A549 (cell line): ENCODE results near the gene ADGRG3. TPM values are rescaled to one million over a fixed set of nuclear protein-coding genes. Genes with fewer than 3 reads are reported as not detected.

Source experiments
- ATAC-seq, 2 experiments: fragments of 200-7000 bp in 1 of 2; fragments of >200 bp in 1 of 2; cut with Nextera tagmentation in 1 of 2; cut with Tn5 transposase in 1 of 2; 3 replicates each; pipeline versions ENCODE4 v1.8.0 to v1.9.1; 2018 to 2020; ENCODE audit warnings: mild to moderate bottlenecking in 1 of 2, moderate library complexity in 1 of 2
- CTCF ChIA-PET: fragments of 300-600 bp; sonication (Branson Sonifier 250); formaldehyde crosslinking; extraction: SDS; loops from one replicate; lab custom pipeline; 2021; ENCODE audit warnings: antibody characterized with exemption, inconsistent platforms; lab: Yijun Ruan, JAX
- POLR2A ChIA-PET: fragments of 350-600 bp; formaldehyde crosslinking; extraction: SDS; loops from one replicate; lab custom pipeline; 2021; ENCODE audit warnings: antibody characterized with exemption, inconsistent platforms; lab: Yijun Ruan, JAX
- DNase-seq, 2 experiments: peaks; one replicate each; pipeline versions ENCODE4 v3.0.0 to v3.0.0-alpha.2; 2011 to 2016; ENCODE audit warnings: low read depth in 1 of 2, low spot score in 1 of 2
- FAIRE-seq: peaks from 2 replicates; lab custom pipeline; 2011; peaks lifted over from hg19 to GRCh38; lab: Jason Lieb, UNC
- H3K27ac ChIP-seq, 2 experiments: fragments of >200 bp; sonication (Bioruptor Twin); formaldehyde crosslinking; 3 replicates each; pipeline ENCODE4 v1.5.1; 2016 to 2017
- H3K4me1 ChIP-seq: fragments of >200 bp; sonication (Bioruptor Twin); formaldehyde crosslinking; 3 replicates; pipeline ENCODE4 v1.6.1; 2016
- H3K4me2 ChIP-seq: fragments of >200 bp; sonication (Bioruptor Twin); formaldehyde crosslinking; 3 replicates; pipeline ENCODE4 v1.6.1; 2016
- H3K4me3 ChIP-seq: fragments of >200 bp; sonication (Bioruptor Twin); formaldehyde crosslinking; 3 replicates; pipeline ENCODE4 v1.5.1; 2016
- H3K9me3 ChIP-seq: fragments of >200 bp; sonication (Bioruptor Twin); formaldehyde crosslinking; 3 replicates; pipeline ENCODE4 v1.6.1; 2016
- BCL3 ChIP-seq: fragments of >200 bp; sonication (Bioruptor Twin); formaldehyde crosslinking; IDR thresholded peaks from 3 replicates; pipeline ENCODE4 v1.6.1; 2016
- CBX2 ChIP-seq: fragments of 200-600 bp; sonication (generic); IDR thresholded peaks from 2 replicates; pipeline ENCODE4 v1.6.1; 2016; ENCODE audit warnings: low read depth, mild to moderate bottlenecking, borderline replicate concordance
- CEBPB ChIP-seq, 2 experiments: fragments of >200 bp in 1 of 2; sonication (Bioruptor Twin) in 1 of 2; formaldehyde crosslinking in 1 of 2; IDR thresholded peaks; 2 replicates each; pipeline ENCODE4 v1.6.1; 2012 to 2016
- CHD2 ChIP-seq: fragments of 150-350 bp; IDR thresholded peaks from 2 replicates; pipeline ENCODE4 v1.6.1; 2014; ENCODE audit warnings: low read length; ENCODE audit not compliant: partially characterized antibody
- CHD4 ChIP-seq: fragments of 200-600 bp; sonication (generic); IDR thresholded peaks from 2 replicates; pipeline ENCODE4 v1.6.1; 2016; ENCODE audit warnings: antibody characterized with exemption, mild to moderate bottlenecking, borderline replicate concordance
- FOSL2 ChIP-seq, 2 experiments: fragments of 450-650 bp in 1 of 2; fragments of >200 bp in 1 of 2; sonication (Bioruptor Twin) in 1 of 2; formaldehyde crosslinking; IDR thresholded peaks; 2 replicates each; pipeline versions ENCODE4 v1.5.0 to v1.6.1; 2016 to 2020; ENCODE audit warnings: mild to moderate bottlenecking in 1 of 2, moderate library complexity in 1 of 2
- FOXS1 ChIP-seq: fragments of 250-450 bp; sonication (Bioruptor Pico); IDR thresholded peaks from 2 replicates; pipeline ENCODE4 v1.5.0; 2020; ENCODE audit warnings: mild to moderate bottlenecking, moderate library complexity
- HEYL ChIP-seq: fragments of 250-450 bp; sonication (Bioruptor Pico); IDR thresholded peaks from 2 replicates; pipeline ENCODE4 v1.8.0; 2021; ENCODE audit warnings: mild to moderate bottlenecking, moderate library complexity
- MAFK ChIP-seq: fragments of 450-650 bp; IDR thresholded peaks from 2 replicates; pipeline ENCODE4 v1.6.1; 2014; ENCODE audit not compliant: partially characterized antibody
- MAZ ChIP-seq: fragments of 150-350 bp; IDR thresholded peaks from 2 replicates; pipeline ENCODE4 v1.6.1; 2014; ENCODE audit warnings: antibody characterized with exemption, low read depth, low read length, borderline replicate concordance
- MYC ChIP-seq: IDR thresholded peaks from 2 replicates; pipeline ENCODE4 v1.6.1; 2012; ENCODE audit warnings: mild to moderate bottlenecking, inconsistent platforms, low read length, improper control_type of control experiment, borderline replicate concordance
- NFE2L2 ChIP-seq: fragments of 150-350 bp; conservative IDR thresholded peaks from 2 replicates; pipeline ENCODE4 v1.6.1; 2014; ENCODE audit warnings: low read length
- NR3C1 ChIP-seq: fragments of >200 bp; sonication (Bioruptor Twin); formaldehyde crosslinking; IDR thresholded peaks from 3 replicates; pipeline ENCODE4 v1.6.1; 2017
- POLR2A ChIP-seq: IDR thresholded peaks from 2 replicates; pipeline ENCODE4 v1.6.1; 2012; ENCODE audit warnings: mild to moderate bottlenecking, low read length
- RAD21 ChIP-seq, 2 experiments: fragments of >200 bp in 1 of 2; sonication (Bioruptor Twin) in 1 of 2; formaldehyde crosslinking in 1 of 2; IDR thresholded peaks in 1 of 2; conservative IDR thresholded peaks in 1 of 2; 2 replicates in 1 of 2; 3 replicates in 1 of 2; pipeline ENCODE4 v1.6.1; 2012 to 2018; ENCODE audit warnings: inconsistent platforms in 1 of 2
- RARB ChIP-seq: fragments of 250-450 bp; sonication (Bioruptor Pico); IDR thresholded peaks from 2 replicates; pipeline ENCODE4 v1.8.0; 2021; ENCODE audit warnings: mild to moderate bottlenecking, moderate library complexity
- RCOR1 ChIP-seq: fragments of 150-350 bp; IDR thresholded peaks from 2 replicates; pipeline ENCODE4 v1.6.1; 2014; ENCODE audit warnings: antibody characterized with exemption, low read length, low read depth
- SMC3 ChIP-seq: fragments of >200 bp; sonication (Bioruptor Twin); formaldehyde crosslinking; IDR thresholded peaks from 3 replicates; pipeline ENCODE4 v1.6.1; 2018; ENCODE audit warnings: inconsistent platforms
- SREBF2 ChIP-seq: fragments of 450-650 bp; IDR thresholded peaks from 2 replicates; pipeline ENCODE4 v1.6.1; 2014; ENCODE audit warnings: mild to moderate bottlenecking, moderate library complexity
- ZFP36 ChIP-seq: fragments of 450-650 bp; IDR thresholded peaks from 2 replicates; pipeline ENCODE4 v1.6.1; 2014; ENCODE audit warnings: borderline replicate concordance; ENCODE audit not compliant: partially characterized antibody
- WGBS: methylation state at CpG from one replicate; pipeline ENCODE4 v1.1.6; 2017; ENCODE audit errors: missing lambda C conversion rate; 5-methylcytosine and 5-hydroxymethylcytosine counted together
- polyA plus RNA-seq, 4 experiments: library from polyadenylated mRNA; depleted of rRNA in 3 of 4; stranded (reverse); fragments of >200 nt; fragmentation: RNase III in 1 of 4; extraction: RNeasy Plus Mini Kit Qiagen cat#74134 plus additional on column Dnase treatment in 1 of 4; gene quantifications; 2 replicates in 3 of 4; 3 replicates in 1 of 4; pipeline ENCODE4 v1.2.3, GENCODE V29; 2011 to 2017
- TF ChIP-seq, protein P1 (sequence below): fragments of >200 bp; sonication (Bioruptor Twin); formaldehyde crosslinking; IDR thresholded peaks from 3 replicates; pipeline ENCODE4 v1.5.1; 2016
- TF ChIP-seq, protein P2 (sequence below): fragments of 200-600 bp; sonication (generic); IDR thresholded peaks from 2 replicates; pipeline ENCODE4 v1.6.1; 2016; ENCODE audit warnings: antibody characterized with exemption, mild to moderate bottlenecking, moderate library complexity

Gene ADGRG3
- polyA plus RNA-seq, 2 of the 4 experiments (the other 2 are of a cell fraction): 0.25 to 0.45 TPM

GRCh38 chr16:57726433-57726947, 58.4 kb downstream of the ADGRG3 start:
- peaks cover 10% of the 10 kb centered on the region; the same call in 1 of the 3 replicates for H3K4me1 ChIP-seq
- DNase-seq (no peak), FAIRE-seq (no peak), ATAC-seq (no peak)
- 55% methylated on average over 7 of the region's 7 CpGs for WGBS
- POLR2A ChIA-PET: no interaction called here
- H3K9me3 ChIP-seq: no peaks in the 10 kb centered on the region
- peak; percentile 45 for TF ChIP-seq ZFP36
- TF ChIP-seq CHD2: no peak
- H3K4me3 ChIP-seq: no peak overlapping the region
- H3K27ac ChIP-seq: no peak overlapping the region
- no peak overlapping the region for H3K4me2 ChIP-seq
- CTCF ChIA-PET: interaction anchor here (0.6 to 5.0 kb wide), 4 partner anchors 8 to 151 kb away, joined by 3 to 42 read pairs (median 4); no protein-coding TSS in a partner anchor

- WGBS: 54% methylated on average over 4 of the region's 4 CpGs
- DNase-seq (no peak), FAIRE-seq (no peak), ATAC-seq (no peak)
- Histone ChIP-seq H3K9me3 (no peaks in the 10 kb centered on the region), H3K4me1 (peaks cover 10% of the 10 kb centered on the region; the same call in 1 of the 3 replicates), H3K27ac (no peak overlapping the region), H3K4me2 (no peak overlapping the region), H3K4me3 (no peak overlapping the region)
- no peak for TF ChIP-seq NFE2L2
- TF ChIP-seq HEYL (CRISPR knock-in tag): no peak
- TF ChIP-seq SMC3: no peak
- no peak for TF ChIP-seq MAFK
- no peak for TF ChIP-seq FOSL2 (IDR thresholded peaks at IDR 0.05)
- TF ChIP-seq FOSL2 (CRISPR knock-in tag; IDR thresholded peaks at IDR 0.05): no peak
- TF ChIP-seq POLR2A: no peak
- POLR2A ChIA-PET: no interaction called here
- CTCF ChIA-PET: interaction anchor here (0.6 to 1.2 kb wide), 6 partner anchors 9 to 934 kb away, joined by 3 to 5 read pairs (median 4); no protein-coding TSS in a partner anchor
Observed at GRCh38 chr16:57727610-57728009, 59.5 kb downstream of the ADGRG3 start.

GRCh38 chr16:57728336-57729181, 60.5 kb downstream of the ADGRG3 start:
- POLR2A ChIA-PET: no interaction called here
- Histone ChIP-seq H3K4me2 (no peak overlapping the region), H3K4me3 (no peak overlapping the region), H3K9me3 (no peaks in the 10 kb centered on the region), H3K27ac (no peak overlapping the region), H3K4me1 (peaks cover 10% of the 10 kb centered on the region; the same call in 1 of the 3 replicates)
- no peak for ATAC-seq
- TF ChIP-seq ZFP36 (no peak), CHD4 (no peak), CBX2 (no peak), SREBF2 (no peak), RARB (CRISPR knock-in tag) (no peak)
- TF ChIP-seq, protein P1, sequence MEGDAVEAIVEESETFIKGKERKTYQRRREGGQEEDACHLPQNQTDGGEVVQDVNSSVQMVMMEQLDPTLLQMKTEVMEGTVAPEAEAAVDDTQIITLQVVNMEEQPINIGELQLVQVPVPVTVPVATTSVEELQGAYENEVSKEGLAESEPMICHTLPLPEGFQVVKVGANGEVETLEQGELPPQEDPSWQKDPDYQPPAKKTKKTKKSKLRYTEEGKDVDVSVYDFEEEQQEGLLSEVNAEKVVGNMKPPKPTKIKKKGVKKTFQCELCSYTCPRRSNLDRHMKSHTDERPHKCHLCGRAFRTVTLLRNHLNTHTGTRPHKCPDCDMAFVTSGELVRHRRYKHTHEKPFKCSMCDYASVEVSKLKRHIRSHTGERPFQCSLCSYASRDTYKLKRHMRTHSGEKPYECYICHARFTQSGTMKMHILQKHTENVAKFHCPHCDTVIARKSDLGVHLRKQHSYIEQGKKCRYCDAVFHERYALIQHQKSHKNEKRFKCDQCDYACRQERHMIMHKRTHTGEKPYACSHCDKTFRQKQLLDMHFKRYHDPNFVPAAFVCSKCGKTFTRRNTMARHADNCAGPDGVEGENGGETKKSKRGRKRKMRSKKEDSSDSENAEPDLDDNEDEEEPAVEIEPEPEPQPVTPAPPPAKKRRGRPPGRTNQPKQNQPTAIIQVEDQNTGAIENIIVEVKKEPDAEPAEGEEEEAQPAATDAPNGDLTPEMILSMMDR: no peak
- no peak for DNase-seq
- WGBS: 89% methylated on average over 11 of the region's 14 CpGs
- CTCF ChIA-PET: interaction anchor here (1.0 to 1.2 kb wide), 3 partner anchors 8 to 152 kb away, joined by 3 to 4 read pairs (median 4); no protein-coding TSS in a partner anchor
- FAIRE-seq: no peak

- H3K4me1 ChIP-seq: peaks cover 10% of the 10 kb centered on the region; the same call in 1 of the 3 replicates
- POLR2A ChIA-PET: no interaction called here
- H3K27ac ChIP-seq: no peak overlapping the region
- CTCF ChIA-PET: no interaction called here
- no peak overlapping the region for H3K4me3 ChIP-seq
- no peak for FAIRE-seq
- H3K4me2 ChIP-seq: no peak overlapping the region
- 21% methylated on average over 1 of the region's 1 CpG for WGBS
- no peaks in the 10 kb centered on the region for H3K9me3 ChIP-seq
- no peak for ATAC-seq
- DNase-seq: no peak
- TF ChIP-seq FOXS1 (CRISPR knock-in tag) (no peak), NR3C1 (no peak), NFE2L2 (no peak), CEBPB (IDR thresholded peaks at IDR 0.05) (no peak), BCL3 (no peak), RARB (CRISPR knock-in tag) (no peak), MAZ (no peak), RAD21 (conservative IDR thresholded peaks at IDR 0.05 in 1 of 2, IDR thresholded peaks at IDR 0.05 in 1 of 2) (no peak), RCOR1 (no peak), MYC (no peak)
- TF ChIP-seq, protein P2, sequence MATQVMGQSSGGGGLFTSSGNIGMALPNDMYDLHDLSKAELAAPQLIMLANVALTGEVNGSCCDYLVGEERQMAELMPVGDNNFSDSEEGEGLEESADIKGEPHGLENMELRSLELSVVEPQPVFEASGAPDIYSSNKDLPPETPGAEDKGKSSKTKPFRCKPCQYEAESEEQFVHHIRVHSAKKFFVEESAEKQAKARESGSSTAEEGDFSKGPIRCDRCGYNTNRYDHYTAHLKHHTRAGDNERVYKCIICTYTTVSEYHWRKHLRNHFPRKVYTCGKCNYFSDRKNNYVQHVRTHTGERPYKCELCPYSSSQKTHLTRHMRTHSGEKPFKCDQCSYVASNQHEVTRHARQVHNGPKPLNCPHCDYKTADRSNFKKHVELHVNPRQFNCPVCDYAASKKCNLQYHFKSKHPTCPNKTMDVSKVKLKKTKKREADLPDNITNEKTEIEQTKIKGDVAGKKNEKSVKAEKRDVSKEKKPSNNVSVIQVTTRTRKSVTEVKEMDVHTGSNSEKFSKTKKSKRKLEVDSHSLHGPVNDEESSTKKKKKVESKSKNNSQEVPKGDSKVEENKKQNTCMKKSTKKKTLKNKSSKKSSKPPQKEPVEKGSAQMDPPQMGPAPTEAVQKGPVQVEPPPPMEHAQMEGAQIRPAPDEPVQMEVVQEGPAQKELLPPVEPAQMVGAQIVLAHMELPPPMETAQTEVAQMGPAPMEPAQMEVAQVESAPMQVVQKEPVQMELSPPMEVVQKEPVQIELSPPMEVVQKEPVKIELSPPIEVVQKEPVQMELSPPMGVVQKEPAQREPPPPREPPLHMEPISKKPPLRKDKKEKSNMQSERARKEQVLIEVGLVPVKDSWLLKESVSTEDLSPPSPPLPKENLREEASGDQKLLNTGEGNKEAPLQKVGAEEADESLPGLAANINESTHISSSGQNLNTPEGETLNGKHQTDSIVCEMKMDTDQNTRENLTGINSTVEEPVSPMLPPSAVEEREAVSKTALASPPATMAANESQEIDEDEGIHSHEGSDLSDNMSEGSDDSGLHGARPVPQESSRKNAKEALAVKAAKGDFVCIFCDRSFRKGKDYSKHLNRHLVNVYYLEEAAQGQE: no peak
Observed at GRCh38 chr16:57729182-57729484, 61.0 kb downstream of the ADGRG3 start.
